Upper lobe of left lung (tissue), 6 donors: ENCODE results near the gene CHAC1. TPM values are rescaled to one million over a fixed set of nuclear protein-coding genes. Genes with fewer than 3 reads are reported as not detected.

ENCODE experiments used
- ATAC-seq, 2 donors: fragments of 200-7000 bp; cut with Tn5 transposase; one replicate each; pipeline ENCODE4 v1.9.1; 2022; ENCODE audit warnings: mild to moderate bottlenecking in 2 of 2, moderate library complexity in 2 of 2; ENCODE audit not compliant: low FRiP score in 2 of 2
- DNase-seq, 2 donors: peaks; one replicate each; pipeline ENCODE4 v3.0.0-alpha.2; 2019 to 2020
- H3K27ac ChIP-seq, 4 donors: fragments of 200-600 bp; sonication (generic); one replicate each; pipeline ENCODE4 v1.5.1; 2016 to 2019
- H3K27me3 ChIP-seq, 4 donors: fragments of 200-600 bp; sonication (generic); one replicate each; pipeline ENCODE4 v1.5.1; 2017 to 2019
- H3K36me3 ChIP-seq, 4 donors: fragments of 200-600 bp; sonication (generic); one replicate each; pipeline ENCODE4 v1.5.1; 2016 to 2019
- H3K4me1 ChIP-seq, 4 donors: fragments of 200-600 bp; sonication (generic); one replicate each; pipeline ENCODE4 v1.5.1; 2018 to 2019
- H3K4me3 ChIP-seq, 4 donors: fragments of 200-600 bp; sonication (generic); one replicate each; pipeline ENCODE4 v1.5.1; 2017 to 2019; ENCODE audit warnings: mild to moderate bottlenecking in 2 of 4, moderate library complexity in 1 of 4
- H3K9me3 ChIP-seq, 4 donors: fragments of 200-600 bp; sonication (generic); one replicate each; pipeline ENCODE4 v1.5.1; 2018 to 2019
- EP300 ChIP-seq, 4 donors: sonication (generic); formaldehyde crosslinking; IDR thresholded peaks; one replicate each; pipeline ENCODE4 v1.5.1; 2017; ENCODE audit warnings: antibody characterized with exemption in 4 of 4, control low read depth in 2 of 4
- POLR2A ChIP-seq, 4 donors: fragments of 450-650 bp; IDR thresholded peaks; one replicate each; pipeline ENCODE4 v1.5.1; 2016 to 2017; ENCODE audit warnings: antibody characterized with exemption in 4 of 4, mild to moderate bottlenecking in 2 of 4
- POLR2AphosphoS5 ChIP-seq, 2 donors: sonication (generic); formaldehyde crosslinking; IDR thresholded peaks; one replicate each; pipeline ENCODE4 v1.5.1; 2017; ENCODE audit warnings: antibody characterized with exemption in 2 of 2
- WGBS, 2 donors: methylation state at CpG; one replicate each; pipeline ENCODE4 v1.1.5; 2017 to 2018; 5-methylcytosine and 5-hydroxymethylcytosine counted together
- small RNA-seq, 4 donors: library from RNA; depleted of rRNA; stranded (forward); fragments of <200 nt; gene quantifications; one replicate each; pipeline ENCODE3, GENCODE V24; 2016
- total RNA-seq, 6 donors: library from RNA; depleted of rRNA in 4 of 6; stranded (reverse); fragments of >200 nt in 4 of 6; gene quantifications; one replicate each; pipeline versions ENCODE4 v1.1.0 to v1.2.1, GENCODE V29; 2016 to 2021
- TF ChIP-seq, protein P1 (sequence below), 6 experiments: fragments of 450-650 bp in 4 of 6; fragments of 200-600 bp in 2 of 6; sonication (generic) in 2 of 6; IDR thresholded peaks; one replicate each; pipeline ENCODE4 v1.5.1; 2016 to 2019; ENCODE audit warnings: antibody characterized with exemption in 6 of 6
- donor health status: DM: no; HTN: no; CAD: no; lungs with moderate emphysema.
- donor health status: DM: no; HTN: yes; CAD: no; lungs with severe emphysema.

The CHAC1 gene
- total RNA-seq, 6 donors from 2014 or later = 2.6 to 11.1 (median 3.4) TPM

DNA sequence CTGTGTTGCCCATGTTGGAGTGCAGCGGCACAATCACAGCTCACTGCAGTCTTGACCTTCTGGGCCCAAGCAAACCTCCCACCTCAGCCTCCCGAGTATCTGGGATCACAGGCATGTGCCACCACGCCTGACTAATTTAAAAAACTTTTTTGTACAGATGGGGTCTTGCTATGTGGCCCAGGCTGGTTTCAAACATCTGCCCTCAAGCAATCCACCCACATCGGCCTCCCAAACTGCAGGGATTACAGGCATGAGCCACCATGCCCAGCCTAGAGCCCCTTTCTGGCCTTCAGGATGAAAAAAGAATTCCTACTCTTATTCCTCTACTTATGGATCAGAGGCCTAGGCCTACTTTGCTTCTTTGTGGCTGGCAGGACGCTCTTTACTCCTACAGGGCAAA is 39.6 kb downstream of the CHAC1 start:
- Histone ChIP-seq H3K4me3 (no peak overlapping the region), H3K36me3 (peaks cover 23 to 74% (median 34%) of the 10 kb centered on the region in 4 donors), H3K9me3 (no peaks in the 10 kb centered on the region), H3K4me1 (no peaks in the 10 kb centered on the region), H3K27me3 (no peaks in the 10 kb centered on the region), H3K27ac (no peak overlapping the region)
- TF ChIP-seq POLR2AphosphoS5 (IDR thresholded peaks at IDR 0.05) = no peak
- TF ChIP-seq, protein P1, sequence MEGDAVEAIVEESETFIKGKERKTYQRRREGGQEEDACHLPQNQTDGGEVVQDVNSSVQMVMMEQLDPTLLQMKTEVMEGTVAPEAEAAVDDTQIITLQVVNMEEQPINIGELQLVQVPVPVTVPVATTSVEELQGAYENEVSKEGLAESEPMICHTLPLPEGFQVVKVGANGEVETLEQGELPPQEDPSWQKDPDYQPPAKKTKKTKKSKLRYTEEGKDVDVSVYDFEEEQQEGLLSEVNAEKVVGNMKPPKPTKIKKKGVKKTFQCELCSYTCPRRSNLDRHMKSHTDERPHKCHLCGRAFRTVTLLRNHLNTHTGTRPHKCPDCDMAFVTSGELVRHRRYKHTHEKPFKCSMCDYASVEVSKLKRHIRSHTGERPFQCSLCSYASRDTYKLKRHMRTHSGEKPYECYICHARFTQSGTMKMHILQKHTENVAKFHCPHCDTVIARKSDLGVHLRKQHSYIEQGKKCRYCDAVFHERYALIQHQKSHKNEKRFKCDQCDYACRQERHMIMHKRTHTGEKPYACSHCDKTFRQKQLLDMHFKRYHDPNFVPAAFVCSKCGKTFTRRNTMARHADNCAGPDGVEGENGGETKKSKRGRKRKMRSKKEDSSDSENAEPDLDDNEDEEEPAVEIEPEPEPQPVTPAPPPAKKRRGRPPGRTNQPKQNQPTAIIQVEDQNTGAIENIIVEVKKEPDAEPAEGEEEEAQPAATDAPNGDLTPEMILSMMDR (IDR thresholded peaks at IDR 0.05) = no peak
- no peak for TF ChIP-seq POLR2A (IDR thresholded peaks at IDR 0.05)
- DNase-seq (no peak), ATAC-seq (no peak)
- WGBS, 2 donors = 93 to 99% methylated on average over 4 to 5 of the region's 5 CpGs

DNA sequence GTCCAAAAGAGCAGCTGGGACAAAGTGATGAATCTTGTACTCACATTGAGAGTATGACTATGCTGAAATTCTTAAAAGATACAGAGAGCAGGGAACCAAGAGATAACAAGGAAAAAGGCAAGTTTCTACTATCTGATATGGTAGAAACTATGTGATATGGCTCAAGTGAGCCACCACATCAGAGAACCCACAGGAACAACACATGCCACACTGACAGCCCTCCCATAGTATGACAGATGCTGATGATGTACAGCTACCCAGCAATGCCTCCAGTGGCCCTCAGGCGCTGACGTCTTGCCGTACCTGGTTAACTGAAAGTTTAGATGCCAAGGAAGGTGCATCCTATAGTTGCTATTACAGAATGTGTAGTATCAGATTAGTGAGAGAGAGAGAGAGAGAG is 42.4 kb downstream of the CHAC1 start:
- H3K27me3 ChIP-seq = no peaks in the 10 kb centered on the region
- H3K36me3 ChIP-seq = peaks cover 23 to 74% (median 32%) of the 10 kb centered on the region in 4 donors
- no peak for ATAC-seq
- TF ChIP-seq EP300 (IDR thresholded peaks at IDR 0.05) (no peak), POLR2AphosphoS5 (IDR thresholded peaks at IDR 0.05) (no peak), POLR2A (IDR thresholded peaks at IDR 0.05) (no peak)
- TF ChIP-seq, protein P1 (IDR thresholded peaks at IDR 0.05) = no peak
- no peak overlapping the region for H3K4me3 ChIP-seq
- WGBS, 2 donors = 94 to 100% methylated on average over 3 of the region's 3 CpGs
- H3K27ac ChIP-seq = no peak overlapping the region
- H3K4me1 ChIP-seq = no peaks in the 10 kb centered on the region
- H3K9me3 ChIP-seq = no peaks in the 10 kb centered on the region
- no peak for DNase-seq

DNA sequence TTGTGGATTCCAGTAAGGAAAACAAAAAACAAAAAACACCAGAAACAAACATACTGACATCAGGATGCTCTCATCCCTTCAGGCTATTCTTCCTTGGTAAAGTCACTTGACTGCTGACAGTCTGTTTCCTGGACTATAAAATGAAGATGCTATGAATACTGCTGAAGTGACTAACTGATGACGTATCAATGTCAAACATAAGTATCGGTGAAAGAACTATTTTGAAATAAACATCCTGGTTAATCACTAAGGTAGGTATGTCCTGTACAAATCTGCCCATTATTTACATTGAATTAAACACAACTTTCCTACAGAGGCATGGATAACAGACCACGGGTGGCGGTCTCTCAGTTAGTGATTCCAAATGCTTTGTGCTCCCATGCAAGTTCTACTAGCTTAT is 45.9 kb downstream of the CHAC1 start:
- peaks cover 17 to 61% (median 27%) of the 10 kb centered on the region in 4 donors for H3K36me3 ChIP-seq
- TF ChIP-seq POLR2AphosphoS5 (IDR thresholded peaks at IDR 0.05) (no peak), EP300 (IDR thresholded peaks at IDR 0.05) (no peak), POLR2A (IDR thresholded peaks at IDR 0.05) (no peak)
- TF ChIP-seq, protein P1 (IDR thresholded peaks at IDR 0.05) = no peak
- H3K4me3 ChIP-seq = no peak overlapping the region
- no peaks in the 10 kb centered on the region for H3K9me3 ChIP-seq
- no peak for DNase-seq
- no peaks in the 10 kb centered on the region for H3K27me3 ChIP-seq
- WGBS, 2 donors = 93 to 96% methylated on average over 4 of the region's 4 CpGs
- H3K27ac ChIP-seq = no peak overlapping the region
- no peak for ATAC-seq
- H3K4me1 ChIP-seq = peaks cover 10 to 13% (median 11%) of the 10 kb centered on the region in 4 donors

DNA sequence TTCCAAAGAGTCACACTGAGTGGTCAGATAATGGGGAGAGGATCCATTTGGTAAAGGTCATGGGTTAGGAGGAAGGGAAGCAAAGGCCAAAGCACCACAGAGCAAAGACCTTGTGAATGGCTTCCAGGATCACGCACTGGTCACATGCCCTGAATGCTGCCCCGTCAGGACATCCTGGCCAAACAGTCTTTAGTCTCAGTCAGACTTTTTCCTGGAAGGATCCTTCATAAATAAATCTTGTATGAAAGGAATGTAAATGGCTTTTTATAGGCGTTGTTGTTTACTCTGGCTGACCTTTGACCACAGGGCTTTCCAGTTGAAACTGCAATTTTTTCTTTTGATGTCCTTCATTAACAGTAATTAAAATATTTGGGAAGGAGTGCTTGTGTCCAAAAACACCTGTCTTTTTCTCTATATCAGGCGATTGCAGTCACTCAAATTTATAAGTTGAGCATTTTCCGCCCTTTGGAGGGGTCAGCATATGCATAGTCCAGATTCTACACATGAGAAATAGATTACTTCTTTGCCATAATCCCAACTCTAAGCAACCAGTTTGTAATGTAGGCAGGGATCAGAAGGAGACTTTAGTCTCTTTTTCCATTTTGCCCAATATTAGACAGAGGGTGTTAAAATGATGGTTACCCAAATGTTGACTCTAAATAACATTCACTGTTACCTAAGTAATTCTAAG is 48.4 kb downstream of the CHAC1 start:
- H3K9me3 ChIP-seq = no peaks in the 10 kb centered on the region
- H3K36me3 ChIP-seq = peaks cover 9 to 52% (median 19%) of the 10 kb centered on the region in 4 donors
- DNase-seq (peak in 1 of 2 donors; percentile 30), ATAC-seq (no peak)
- WGBS, 2 donors = 46% methylated on average over 5 of the region's 5 CpGs
- H3K4me3 ChIP-seq = no peak overlapping the region
- TF ChIP-seq POLR2AphosphoS5 (IDR thresholded peaks at IDR 0.05) (peak in 1 of 2 donors; percentile 12), EP300 (IDR thresholded peaks at IDR 0.05) (no peak)
- peaks cover 10 to 13% (median 11%) of the 10 kb centered on the region in 4 donors for H3K4me1 ChIP-seq
- H3K27ac ChIP-seq = peak overlapping the region; percentile 7 to 69 (median 52)
- H3K27me3 ChIP-seq = no peaks in the 10 kb centered on the region

DNA sequence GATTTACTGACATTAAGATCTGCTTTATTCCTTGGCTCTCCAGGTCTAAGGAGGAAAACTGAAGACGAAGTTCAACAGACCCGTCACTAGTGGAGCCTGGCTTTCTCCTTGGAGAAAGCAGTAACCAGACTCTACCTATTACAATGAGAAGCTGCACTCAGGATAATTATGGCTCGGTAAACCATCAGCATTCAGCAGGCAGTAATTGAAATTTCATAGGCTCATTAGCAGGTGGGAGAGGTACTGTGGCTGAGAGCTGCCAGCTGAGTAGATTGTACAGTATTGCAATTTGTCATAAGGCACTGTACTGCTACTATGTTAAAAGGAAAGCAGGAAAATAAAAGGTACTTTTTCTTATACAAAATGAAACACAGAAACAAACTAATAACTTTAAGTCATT is 51.2 kb downstream of the CHAC1 start:
- 88 to 94% methylated on average over 3 of the region's 3 CpGs for WGBS, 2 donors
- TF ChIP-seq, protein P1 (IDR thresholded peaks at IDR 0.05) = no peak
- TF ChIP-seq POLR2A (IDR thresholded peaks at IDR 0.05) (no peak), POLR2AphosphoS5 (IDR thresholded peaks at IDR 0.05) (no peak), EP300 (IDR thresholded peaks at IDR 0.05) (no peak)
- Histone ChIP-seq H3K4me3 (no peak overlapping the region), H3K4me1 (peaks cover 10 to 13% (median 11%) of the 10 kb centered on the region in 4 donors), H3K9me3 (no peaks in the 10 kb centered on the region), H3K36me3 (peaks cover 5 to 40% (median 10%) of the 10 kb centered on the region in 4 donors), H3K27ac (no peak overlapping the region), H3K27me3 (no peaks in the 10 kb centered on the region)
- ATAC-seq (no peak), DNase-seq (no peak)

Small RNA genes within 50 kb of the gene (small RNA-seq; reads per million reads assigned to genes)
- 0 reads per million in 4 donors for gene ISCA1P4

Other genes starting within 250 kb of the CHAC1 start
- gene RMDN3, start 198.2 kb upstream of the CHAC1 start, total RNA-seq = 100 to 1,000 TPM in 4 of 6 donors, 10 to 100 TPM in 2; 57.3 to 123 (median 105) TPM
- 100 to 1,000 TPM in 4 of 6 donors, 10 to 100 TPM in 2; 84.9 to 206 (median 105) TPM for gene GCHFR, start 189.4 kb upstream of the CHAC1 start, total RNA-seq
- 1 to 10 TPM in 5 of 6 donors, under 1 TPM in 1; 0.81 to 4.2 (median 1.4) TPM for gene C15orf62, start 183.5 kb upstream of the CHAC1 start, total RNA-seq
- gene ZFYVE19, start 146.4 kb upstream of the CHAC1 start, total RNA-seq = 100 to 1,000 TPM in 1 of 6 donors, 10 to 100 TPM in 5; 19.4 to 104 (median 32.5) TPM
- gene DNAJC17, start 146.0 kb upstream of the CHAC1 start, total RNA-seq = 10 to 100 TPM; 15.4 to 51.3 (median 30.0) TPM
- 1 to 10 TPM in 1 of 6 donors, under 1 TPM in 1, not detected in 4; 0.34 to 3.3 TPM for gene PPP1R14D, start 124.8 kb upstream of the CHAC1 start, total RNA-seq
- 100 to 1,000 TPM in 5 of 6 donors, 10 to 100 TPM in 1; 99.3 to 252 (median 163) TPM for gene SPINT1, start 109.4 kb upstream of the CHAC1 start, total RNA-seq
- gene RHOV, start 79.2 kb upstream of the CHAC1 start, total RNA-seq = 1 to 10 TPM in 1 of 6 donors, under 1 TPM in 2, not detected in 3; 0.46 to 2.1 (median 0.77) TPM
- gene VPS18, start 59.0 kb upstream of the CHAC1 start, total RNA-seq = 10 to 100 TPM; 19.9 to 43.2 (median 29.2) TPM
- gene DLL4, start 24.1 kb upstream of the CHAC1 start, total RNA-seq = 10 to 100 TPM in 5 of 6 donors, 1 to 10 TPM in 1; 9.5 to 38.0 (median 13.7) TPM
- 10 to 100 TPM; 22.8 to 92.2 (median 43.9) TPM for gene INO80, start 162.8 kb downstream of the CHAC1 start, total RNA-seq